Measurements from ENCODE around the gene CIRBP. TPM values are rescaled to one million over a fixed set of nuclear protein-coding genes. Genes with fewer than 3 reads are reported as not detected.

CIRBP gene
- total and polyA plus RNA-seq, 2 of the 13 experiments (the other 11 are each of a cell fraction or from before 2014, with no cell fraction given), result 133 to 140 TPM

DNA sequence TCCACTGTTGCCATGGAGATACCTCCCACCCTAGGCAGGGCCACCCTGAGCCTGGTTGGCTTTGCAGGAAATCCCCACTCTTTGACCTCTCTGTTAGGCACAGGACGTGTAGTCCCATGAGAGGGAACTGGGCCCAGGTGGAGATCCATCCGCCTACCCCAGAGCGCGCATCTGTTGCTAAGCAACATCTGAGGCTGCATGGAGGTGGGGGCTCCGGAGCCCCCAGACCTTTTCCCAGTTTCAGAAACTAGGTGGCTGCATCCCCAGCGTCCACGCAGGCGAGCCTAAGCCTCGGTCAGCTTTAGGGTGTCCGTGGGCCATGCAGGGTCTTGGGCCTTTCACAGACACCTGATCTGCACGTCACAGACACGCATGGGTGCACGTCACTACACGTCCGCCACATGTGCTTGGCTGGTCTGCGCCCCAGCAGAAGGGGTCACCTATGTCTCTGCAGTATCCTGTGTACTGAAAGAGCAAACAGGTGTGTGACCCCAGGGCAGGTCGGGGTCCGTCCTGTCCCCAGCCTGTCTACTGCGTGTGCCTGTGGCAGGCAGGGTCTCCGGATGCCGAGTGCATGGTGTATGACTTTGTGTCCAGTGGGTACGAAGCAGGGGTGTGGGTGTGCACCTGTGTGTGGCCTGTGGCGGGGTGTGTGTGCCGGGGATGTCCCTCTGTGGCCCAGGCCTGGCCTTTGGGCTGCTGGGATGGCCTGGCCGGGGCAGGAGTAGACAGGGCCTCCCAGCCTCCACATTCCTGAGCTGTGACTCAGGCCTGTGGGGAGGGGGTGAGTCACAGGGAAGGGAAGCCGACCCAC, 4.1 kb upstream of the CIRBP start (continued):
- TF ChIP-seq, protein P1, sequence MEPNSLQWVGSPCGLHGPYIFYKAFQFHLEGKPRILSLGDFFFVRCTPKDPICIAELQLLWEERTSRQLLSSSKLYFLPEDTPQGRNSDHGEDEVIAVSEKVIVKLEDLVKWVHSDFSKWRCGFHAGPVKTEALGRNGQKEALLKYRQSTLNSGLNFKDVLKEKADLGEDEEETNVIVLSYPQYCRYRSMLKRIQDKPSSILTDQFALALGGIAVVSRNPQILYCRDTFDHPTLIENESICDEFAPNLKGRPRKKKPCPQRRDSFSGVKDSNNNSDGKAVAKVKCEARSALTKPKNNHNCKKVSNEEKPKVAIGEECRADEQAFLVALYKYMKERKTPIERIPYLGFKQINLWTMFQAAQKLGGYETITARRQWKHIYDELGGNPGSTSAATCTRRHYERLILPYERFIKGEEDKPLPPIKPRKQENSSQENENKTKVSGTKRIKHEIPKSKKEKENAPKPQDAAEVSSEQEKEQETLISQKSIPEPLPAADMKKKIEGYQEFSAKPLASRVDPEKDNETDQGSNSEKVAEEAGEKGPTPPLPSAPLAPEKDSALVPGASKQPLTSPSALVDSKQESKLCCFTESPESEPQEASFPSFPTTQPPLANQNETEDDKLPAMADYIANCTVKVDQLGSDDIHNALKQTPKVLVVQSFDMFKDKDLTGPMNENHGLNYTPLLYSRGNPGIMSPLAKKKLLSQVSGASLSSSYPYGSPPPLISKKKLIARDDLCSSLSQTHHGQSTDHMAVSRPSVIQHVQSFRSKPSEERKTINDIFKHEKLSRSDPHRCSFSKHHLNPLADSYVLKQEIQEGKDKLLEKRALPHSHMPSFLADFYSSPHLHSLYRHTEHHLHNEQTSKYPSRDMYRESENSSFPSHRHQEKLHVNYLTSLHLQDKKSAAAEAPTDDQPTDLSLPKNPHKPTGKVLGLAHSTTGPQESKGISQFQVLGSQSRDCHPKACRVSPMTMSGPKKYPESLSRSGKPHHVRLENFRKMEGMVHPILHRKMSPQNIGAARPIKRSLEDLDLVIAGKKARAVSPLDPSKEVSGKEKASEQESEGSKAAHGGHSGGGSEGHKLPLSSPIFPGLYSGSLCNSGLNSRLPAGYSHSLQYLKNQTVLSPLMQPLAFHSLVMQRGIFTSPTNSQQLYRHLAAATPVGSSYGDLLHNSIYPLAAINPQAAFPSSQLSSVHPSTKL (CRISPR knock-in tag; IDR thresholded peaks at IDR 0.05), result peak; percentile 53; the same call in 1 of the 2 replicates
- TF ChIP-seq SP5 (CRISPR knock-in tag; IDR thresholded peaks at IDR 0.05; ENCODE audit: borderline replicate concordance, low read depth), result peak; percentile 68
- TF ChIP-seq ZNF224 (CRISPR knock-in tag; IDR thresholded peaks at IDR 0.05), result no peak
- no peak for TF ChIP-seq KAT2B (IDR thresholded peaks at IDR 0.05; ENCODE audit: borderline replicate concordance, low read depth, low read length)
- TF ChIP-seq ZNF670 (CRISPR knock-in tag; IDR thresholded peaks at IDR 0.05; ENCODE audit: borderline replicate concordance), result no peak
- TF ChIP-seq HDAC2 (CRISPR knock-in tag; IDR thresholded peaks at IDR 0.05), result peak; percentile 74; the same call in 1 of the 2 replicates
- peak; percentile 76 for TF ChIP-seq TARDBP (CRISPR knock-in tag; IDR thresholded peaks at IDR 0.05)
- TF ChIP-seq KMT2B (CRISPR knock-in tag; IDR thresholded peaks at IDR 0.05), result 0 out of 2 replicates have a peak, but pooled peaks have one; percentile 28
- no peak; the same call in 1 of the 2 replicates for TF ChIP-seq ZNF350 (CRISPR knock-in tag; IDR thresholded peaks at IDR 0.05; ENCODE audit: borderline replicate concordance, low read depth)
- TF ChIP-seq PAF1 (CRISPR knock-in tag; IDR thresholded peaks at IDR 0.05), result no peak
- TF ChIP-seq CC2D1A (CRISPR knock-in tag; IDR thresholded peaks at IDR 0.05), result 0 out of 2 replicates have a peak, but pooled peaks have one; percentile 49
- no peak for TF ChIP-seq BRCA1 (CRISPR knock-in tag; IDR thresholded peaks at IDR 0.05)
- TF ChIP-seq ZFP36 (IDR thresholded peaks at IDR 0.05; ENCODE audit: borderline replicate concordance, low read depth, low read length, partially characterized antibody), result no peak
- peak; percentile 91; the same call in 1 of the 2 replicates for TF ChIP-seq ZNF83 (CRISPR knock-in tag; IDR thresholded peaks at IDR 0.05; ENCODE audit: borderline replicate concordance)
- no peak for TF ChIP-seq ZNF382 (CRISPR knock-in tag; IDR thresholded peaks at IDR 0.05; ENCODE audit: borderline replicate concordance)
- TF ChIP-seq ZNF264 (CRISPR knock-in tag; IDR thresholded peaks at IDR 0.05), result 0 out of 2 replicates have a peak, but pooled peaks have one; percentile 13
- peak; percentile 69; the same call in 1 of the 2 replicates for TF ChIP-seq ZSCAN9 (CRISPR knock-in tag; IDR thresholded peaks at IDR 0.05; ENCODE audit: borderline replicate concordance)
- TF ChIP-seq, protein P2, sequence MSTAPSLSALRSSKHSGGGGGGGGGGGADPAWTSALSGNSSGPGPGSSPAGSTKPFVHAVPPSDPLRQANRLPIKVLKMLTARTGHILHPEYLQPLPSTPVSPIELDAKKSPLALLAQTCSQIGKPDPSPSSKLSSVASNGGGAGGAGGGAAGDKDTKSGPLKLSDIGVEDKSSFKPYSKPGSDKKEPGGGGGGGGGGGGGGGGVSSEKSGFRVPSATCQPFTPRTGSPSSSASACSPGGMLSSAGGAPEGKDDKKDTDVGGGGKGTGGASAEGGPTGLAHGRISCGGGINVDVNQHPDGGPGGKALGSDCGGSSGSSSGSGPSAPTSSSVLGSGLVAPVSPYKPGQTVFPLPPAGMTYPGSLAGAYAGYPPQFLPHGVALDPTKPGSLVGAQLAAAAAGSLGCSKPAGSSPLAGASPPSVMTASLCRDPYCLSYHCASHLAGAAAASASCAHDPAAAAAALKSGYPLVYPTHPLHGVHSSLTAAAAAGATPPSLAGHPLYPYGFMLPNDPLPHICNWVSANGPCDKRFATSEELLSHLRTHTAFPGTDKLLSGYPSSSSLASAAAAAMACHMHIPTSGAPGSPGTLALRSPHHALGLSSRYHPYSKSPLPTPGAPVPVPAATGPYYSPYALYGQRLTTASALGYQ (CRISPR knock-in tag; IDR thresholded peaks at IDR 0.05), result no peak
- peak; percentile 85 for TF ChIP-seq NR2F6 (IDR thresholded peaks at IDR 0.05)
- TF ChIP-seq NR2F6 (CRISPR knock-in tag; IDR thresholded peaks at IDR 0.05), result peak; percentile 67
- TF ChIP-seq ZNF3 (CRISPR knock-in tag; IDR thresholded peaks at IDR 0.05), result no peak
- TF ChIP-seq ZNF12 (CRISPR knock-in tag; IDR thresholded peaks at IDR 0.05), result peak; percentile 60; the same call in 1 of the 2 replicates
- TF ChIP-seq XBP1 (CRISPR knock-in tag; IDR thresholded peaks at IDR 0.05), result no peak
- TF ChIP-seq SRF (IDR thresholded peaks at IDR 0.05; ENCODE audit: low read depth, low read length), result no peak
- TF ChIP-seq RELA (CRISPR knock-in tag; IDR thresholded peaks at IDR 0.05), result peak; percentile 52; the same call in 1 of the 2 replicates

Measured in HepG2 (cell line).